Stimulated activated CD8-positive, alpha-beta memory T cell treated with anti-CD3 and anti-CD28 coated beads, Interleukin-15, amount 100 ng/mL, for 24 hours (primary cell): ENCODE results near the gene VPS35.

ENCODE experiments used
- DNase-seq: peaks from one replicate; pipeline ENCODE4 v3.0.0-alpha.2; 2020; ENCODE audit warnings: low read depth

Gene VPS35

GRCh38 chr16:46688654-46689364, at the start of gene VPS35:
TSS of gene VPS35 (minus strand) at chr16:46689178. CDS start at chr16:46689133, 45 bp downstream.
- DNase-seq: peak; percentile 98

- no peak for DNase-seq
These were observed 48.7 kb upstream of the VPS35 start for GRCh38 chr16:46737621-46738214.

- DNase-seq: no peak
These were observed 47.7 kb upstream of the VPS35 start for GRCh38 chr16:46736695-46737094.

- DNase-seq: no peak
These were observed 44.4 kb upstream of the VPS35 start for GRCh38 chr16:46733319-46733830.

GRCh38 chr16:46732561-46732960, 43.6 kb upstream of the VPS35 start:
- DNase-seq: no peak

GRCh38 chr16:46731691-46732555, 42.9 kb upstream of the VPS35 start:
- no peak for DNase-seq

- no peak for DNase-seq
These were observed 42.1 kb upstream of the VPS35 start for GRCh38 chr16:46730801-46731690.

- DNase-seq: no peak
These were observed 41.1 kb upstream of the VPS35 start for GRCh38 chr16:46730126-46730525.

GRCh38 chr16:46729326-46729995, 40.5 kb upstream of the VPS35 start:
- no peak for DNase-seq

- DNase-seq: no peak
These were observed 39.8 kb upstream of the VPS35 start for GRCh38 chr16:46728806-46729205.

GRCh38 chr16:46727630-46728029, 38.7 kb upstream of the VPS35 start:
- DNase-seq: no peak

GRCh38 chr16:46727184-46727583, 38.2 kb upstream of the VPS35 start:
- no peak for DNase-seq

GRCh38 chr16:46721885-46722284, 32.9 kb upstream of the VPS35 start:
- no peak for DNase-seq

GRCh38 chr16:46720619-46721018, 31.6 kb upstream of the VPS35 start:
- no peak for DNase-seq

GRCh38 chr16:46719528-46719927, 30.6 kb upstream of the VPS35 start:
- DNase-seq: no peak

- no peak for DNase-seq
These were observed 29.2 kb upstream of the VPS35 start for GRCh38 chr16:46718214-46718613.

GRCh38 chr16:46717692-46718091, 28.7 kb upstream of the VPS35 start:
- no peak for DNase-seq

GRCh38 chr16:46715769-46716305, 26.9 kb upstream of the VPS35 start:
- no peak for DNase-seq

- no peak for DNase-seq
These were observed 26.0 kb upstream of the VPS35 start for GRCh38 chr16:46714797-46715591.

- DNase-seq: no peak
These were observed 24.7 kb upstream of the VPS35 start for GRCh38 chr16:46713634-46714033.
